Mesothelial cell of epicardium (in vitro differentiated cells): ENCODE measurements around the gene PRKCA. TPM values are rescaled to one million over a fixed set of nuclear protein-coding genes. Genes with fewer than 3 reads are reported as not detected.

Experiments used
- DNase-seq, 2 experiments: peaks; one replicate each; pipeline ENCODE4 v3.0.0; 2021; ENCODE audit warnings: low spot score in 2 of 2; ENCODE audit not compliant: unreplicated experiment in 2 of 2
- H3K27ac Mint-ChIP-seq: 2 replicates; pipeline ENCODE4 v1.8.0; 2021; ENCODE audit warnings: mixed read lengths
- H3K27me3 Mint-ChIP-seq: 2 replicates; pipeline ENCODE4 v1.8.0; 2021; ENCODE audit warnings: low read depth, mixed read lengths
- H3K36me3 Mint-ChIP-seq: 2 replicates; pipeline ENCODE4 v1.8.0; 2021; ENCODE audit warnings: mixed read lengths
- H3K4me1 Mint-ChIP-seq: 2 replicates; pipeline ENCODE4 v1.8.0; 2021; ENCODE audit warnings: mixed read lengths
- H3K4me3 Mint-ChIP-seq: 2 replicates; pipeline ENCODE4 v1.8.0; 2021; ENCODE audit warnings: mild to moderate bottlenecking, moderate library complexity, mixed read lengths
- H3K9me3 Mint-ChIP-seq: 2 replicates; pipeline ENCODE4 v1.8.0; 2021; ENCODE audit warnings: mixed read lengths
- CTCF ChIP-seq: fragments of 200-600 bp; sonication (generic); IDR thresholded peaks from one replicate; pipeline ENCODE4 v1.5.0; 2021; ENCODE audit warnings: antibody characterized with exemption; ENCODE audit not compliant: unreplicated experiment
- total RNA-seq: library from RNA; stranded (reverse); gene quantifications from 3 replicates; pipeline ENCODE4 v1.2.1, GENCODE V29; 2021

Gene PRKCA
- total RNA-seq, 1 donor from 2014 or later = 15.2 TPM

GRCh38 chr17:66509926-66510325 lies 207.5 kb downstream of the PRKCA start:
- Mint-ChIP-seq H3K4me3 (no peak overlapping the region), H3K36me3 (no peaks in the 10 kb centered on the region), H3K27me3 (no peaks in the 10 kb centered on the region), H3K4me1 (peaks cover 3% of the 10 kb centered on the region), H3K9me3 (no peaks in the 10 kb centered on the region), H3K27ac (no peak overlapping the region)
- DNase-seq = no peak
- TF ChIP-seq CTCF = no peak

- no peaks in the 10 kb centered on the region for H3K9me3 Mint-ChIP-seq
- no peak for DNase-seq
- H3K27ac Mint-ChIP-seq = no peak overlapping the region
- no peak overlapping the region for H3K4me3 Mint-ChIP-seq
- no peaks in the 10 kb centered on the region for H3K27me3 Mint-ChIP-seq
- no peak for TF ChIP-seq CTCF
- H3K4me1 Mint-ChIP-seq = peaks cover 3% of the 10 kb centered on the region
- no peaks in the 10 kb centered on the region for H3K36me3 Mint-ChIP-seq
Observed at GRCh38 chr17:66511135-66511534, 208.7 kb downstream of the PRKCA start.

GRCh38 chr17:66514227-66514806 lies 211.9 kb downstream of the PRKCA start:
- H3K27me3 Mint-ChIP-seq = no peaks in the 10 kb centered on the region
- no peak overlapping the region for H3K27ac Mint-ChIP-seq
- no peak overlapping the region for H3K4me3 Mint-ChIP-seq
- H3K36me3 Mint-ChIP-seq = peaks cover 2% of the 10 kb centered on the region
- TF ChIP-seq CTCF = no peak
- H3K9me3 Mint-ChIP-seq = no peaks in the 10 kb centered on the region
- DNase-seq = no peak
- no peaks in the 10 kb centered on the region for H3K4me1 Mint-ChIP-seq

GRCh38 chr17:66515974-66516373 lies 213.6 kb downstream of the PRKCA start:
- no peak overlapping the region for H3K4me3 Mint-ChIP-seq
- H3K9me3 Mint-ChIP-seq = no peaks in the 10 kb centered on the region

GRCh38 chr17:66517336-66518009 lies 215.1 kb downstream of the PRKCA start:
- H3K4me3 Mint-ChIP-seq = no peak overlapping the region
- peaks cover 4% of the 10 kb centered on the region for H3K4me1 Mint-ChIP-seq
- H3K36me3 Mint-ChIP-seq = peaks cover 2% of the 10 kb centered on the region
- no peak for TF ChIP-seq CTCF
- H3K27me3 Mint-ChIP-seq = no peaks in the 10 kb centered on the region
- no peaks in the 10 kb centered on the region for H3K9me3 Mint-ChIP-seq
- no peak for DNase-seq
- H3K27ac Mint-ChIP-seq = no peak overlapping the region

More at GRCh38 chr17:66515974-66516373, 213.6 kb downstream of the PRKCA start:
- no peaks in the 10 kb centered on the region for H3K27me3 Mint-ChIP-seq
- peaks cover 2% of the 10 kb centered on the region for H3K36me3 Mint-ChIP-seq
- DNase-seq = no peak
- no peaks in the 10 kb centered on the region for H3K4me1 Mint-ChIP-seq
- TF ChIP-seq CTCF = no peak
- no peak overlapping the region for H3K27ac Mint-ChIP-seq
